ENCODE data around the gene AK4.
"Not testable (repeated sequence)": the region's sequence is repeated elsewhere in the genome, so short reads cannot be mapped to it uniquely, and the experiment has no call there.

AK4 gene

GRCh38 chr1:65216989-65217388, 69.0 kb downstream of the AK4 start:
- no peak for DNase-seq

GRCh38 chr1:65221638-65222339, 73.8 kb downstream of the AK4 start:
- DNase-seq = no peak

GRCh38 chr1:65222340-65222940, 74.4 kb downstream of the AK4 start:
- no peak for DNase-seq

GRCh38 chr1:65224681-65225091, 76.7 kb downstream of the AK4 start:
- peak; percentile 92 for DNase-seq

- DNase-seq = no peak
Observed at GRCh38 chr1:65225179-65225578, 77.2 kb downstream of the AK4 start.

GRCh38 chr1:65229201-65229600, 81.2 kb downstream of the AK4 start:
- DNase-seq = no peak

GRCh38 chr1:65229754-65230339, 81.8 kb downstream of the AK4 start:
- peak; percentile 54 for DNase-seq

- peak; percentile 99 for DNase-seq
Observed at GRCh38 chr1:65230731-65231481, 82.9 kb downstream of the AK4 start.

- DNase-seq = peak; percentile 86
Observed at GRCh38 chr1:65231718-65232330, 83.8 kb downstream of the AK4 start.

- DNase-seq = peak; percentile 82
Observed at GRCh38 chr1:65232461-65232990, 84.5 kb downstream of the AK4 start.

GRCh38 chr1:65233782-65234181, 85.8 kb downstream of the AK4 start:
- peak; percentile 88 for DNase-seq

GRCh38 chr1:65235867-65236805, 88.1 kb downstream of the AK4 start:
- peak; percentile 93 for DNase-seq

- DNase-seq = not testable (repeated sequence)
Observed at GRCh38 chr1:65237088-65237487, 89.1 kb downstream of the AK4 start.

- DNase-seq = peak; percentile 69
Observed at GRCh38 chr1:65237503-65237902, 89.5 kb downstream of the AK4 start.

GRCh38 chr1:65238010-65238409, 90.0 kb downstream of the AK4 start:
- DNase-seq = peak; percentile 80

GRCh38 chr1:65243491-65243890, 95.5 kb downstream of the AK4 start:
- no peak for DNase-seq

GRCh38 chr1:65245295-65245694, 97.3 kb downstream of the AK4 start:
- DNase-seq = peak; percentile 61

GRCh38 chr1:65247419-65248359, 99.7 kb downstream of the AK4 start:
- no peak for DNase-seq

- no peak for DNase-seq
Observed at GRCh38 chr1:65250826-65251225, 102.8 kb downstream of the AK4 start.

- no peak for DNase-seq
Observed at GRCh38 chr1:65253800-65254319, 105.9 kb downstream of the AK4 start.
